Liver (tissue), 9 donors: ENCODE data around the gene KATNAL1. TPM values are rescaled to one million over a fixed set of nuclear protein-coding genes. Genes with fewer than 3 reads are reported as not detected.
"Not testable (repeated sequence)": the region's sequence is repeated elsewhere in the genome, so short reads cannot be mapped to it uniquely, and the experiment has no call there.

Source experiments
- DNase-seq: peaks from one replicate; pipeline ENCODE4 v3.0.0-alpha.2; 2017; ENCODE audit warnings: low spot score
- H3K27ac ChIP-seq, 2 donors: one replicate each; pipeline ENCODE4 v1.7.0; 2013; ENCODE audit warnings: inconsistent platforms in 2 of 2, low read length in 2 of 2, control low read depth in 1 of 2, low read depth in 1 of 2, mild to moderate bottlenecking in 1 of 2
- H3K27me3 ChIP-seq, 4 donors: one replicate each; pipeline versions ENCODE4 v1.6.1 to v1.7.0; 2013; ENCODE audit warnings: low read length in 3 of 4, inconsistent platforms in 1 of 4, mild to moderate bottlenecking in 1 of 4, moderate library complexity in 1 of 4; ENCODE audit not compliant: control insufficient read depth in 4 of 4, insufficient read depth in 4 of 4
- H3K36me3 ChIP-seq, 4 donors: one replicate each; pipeline versions ENCODE4 v1.6.1 to v1.7.0; 2013; ENCODE audit warnings: low read length in 3 of 4, mild to moderate bottlenecking in 3 of 4, low read depth in 1 of 4, moderate library complexity in 1 of 4; ENCODE audit not compliant: control insufficient read depth in 4 of 4, insufficient read depth in 3 of 4
- H3K4me1 ChIP-seq, 4 donors: one replicate each; pipeline versions ENCODE4 v1.6.1 to v1.7.0; 2013; ENCODE audit warnings: low read length in 3 of 4, mild to moderate bottlenecking in 3 of 4, moderate library complexity in 1 of 4; ENCODE audit not compliant: control insufficient read depth in 4 of 4, insufficient read depth in 4 of 4
- H3K4me3 ChIP-seq, 3 donors: one replicate each; pipeline versions ENCODE4 v1.6.1 to v1.7.0; 2013; ENCODE audit warnings: low read length in 3 of 3, control low read depth in 1 of 3, low read depth in 1 of 3, mild to moderate bottlenecking in 1 of 3
- H3K9ac ChIP-seq, 2 donors: one replicate each; pipeline ENCODE4 v1.7.0; 2013; ENCODE audit warnings: low read length in 2 of 2, mild to moderate bottlenecking in 2 of 2, moderate library complexity in 2 of 2, control low read depth in 1 of 2, low read depth in 1 of 2
- H3K9me3 ChIP-seq, 4 donors: one replicate each; pipeline versions ENCODE4 v1.6.1 to v1.7.0; 2013; ENCODE audit warnings: low read length in 3 of 4; ENCODE audit not compliant: control insufficient read depth in 4 of 4
- CTCF ChIP-seq: fragments of 150-350 bp; IDR thresholded peaks from 2 replicates; pipeline ENCODE4 v1.5.1; 2017; ENCODE audit warnings: improper control_type of control experiment, low read depth, low read length; ENCODE audit not compliant: missing input control
- EGR1 ChIP-seq, 2 donors: IDR thresholded peaks; 2 replicates each; pipeline ENCODE4 v1.6.1; 2016 to 2018; ENCODE audit warnings: antibody characterized with exemption in 2 of 2, low read depth in 2 of 2
- FOXA1 ChIP-seq: IDR thresholded peaks from 2 replicates; pipeline ENCODE4 v1.6.1; 2016; ENCODE audit warnings: antibody characterized with exemption
- FOXA2 ChIP-seq: IDR thresholded peaks from 2 replicates; pipeline ENCODE4 v1.6.1; 2016; ENCODE audit warnings: antibody characterized with exemption
- GABPA ChIP-seq, 2 donors: IDR thresholded peaks in 1 of 2; conservative IDR thresholded peaks in 1 of 2; 2 replicates each; pipeline ENCODE4 v1.6.1; 2016; ENCODE audit warnings: antibody characterized with exemption in 2 of 2, mild to moderate bottlenecking in 1 of 2, moderate library complexity in 1 of 2
- HNF4A ChIP-seq, 2 donors: conservative IDR thresholded peaks; 2 replicates each; pipeline ENCODE4 v1.6.1; 2016; ENCODE audit warnings: antibody characterized with exemption in 2 of 2, mild to moderate bottlenecking in 2 of 2
- JUND ChIP-seq, 2 donors: IDR thresholded peaks; 2 replicates each; pipeline ENCODE4 v1.6.1; 2016; ENCODE audit warnings: antibody characterized with exemption in 2 of 2
- MAX ChIP-seq: IDR thresholded peaks from 2 replicates; pipeline ENCODE4 v1.6.1; 2016; ENCODE audit warnings: antibody characterized with exemption
- NR2F2 ChIP-seq: IDR thresholded peaks from 2 replicates; pipeline ENCODE4 v1.6.1; 2016; ENCODE audit warnings: antibody characterized with exemption
- RAD21 ChIP-seq, 2 donors: IDR thresholded peaks; 2 replicates each; pipeline ENCODE4 v1.6.1; 2016; ENCODE audit warnings: antibody characterized with exemption in 2 of 2, mild to moderate bottlenecking in 2 of 2
- REST ChIP-seq: IDR thresholded peaks from 2 replicates; pipeline ENCODE4 v1.6.1; 2016; ENCODE audit warnings: antibody characterized with exemption, mild to moderate bottlenecking
- RXRA ChIP-seq, 2 donors: IDR thresholded peaks; 2 replicates each; pipeline ENCODE4 v1.6.1; 2017 to 2018; ENCODE audit warnings: antibody characterized with exemption in 2 of 2, mild to moderate bottlenecking in 1 of 2
- TAF1 ChIP-seq: conservative IDR thresholded peaks from 2 replicates; pipeline ENCODE4 v1.6.1; 2016; ENCODE audit warnings: antibody characterized with exemption, mild to moderate bottlenecking
- ZBTB33 ChIP-seq: IDR thresholded peaks from 2 replicates; pipeline ENCODE4 v1.6.1; 2016; ENCODE audit warnings: antibody characterized with exemption
- WGBS: extraction: QIAGEN DNeasy Blood & Tissue Kit; methylation state at CpG from one replicate; pipeline ENCODE4 v1.1.7; 2013; 5-methylcytosine and 5-hydroxymethylcytosine counted together
- polyA plus RNA-seq, 2 donors: library from polyadenylated mRNA; stranded (reverse) in 1 of 2; unstranded in 1 of 2; fragments of 200-250 nt in 1 of 2; fragments of >200 nt in 1 of 2; fragmentation: Nextera tagmentation in 1 of 2; extraction: Ambion mirVana in 1 of 2; gene quantifications; one replicate each; pipeline versions ENCODE4 v1.2.1 to v1.2.3, GENCODE V29; 2013 to 2015
- total RNA-seq, 2 donors: library from RNA; depleted of rRNA; stranded (reverse); fragments of >200 nt; gene quantifications; one replicate each; pipeline ENCODE4 v1.2.3, GENCODE V29; 2014
- TF ChIP-seq, protein P1 (sequence below): IDR thresholded peaks from 2 replicates; pipeline ENCODE4 v1.6.1; 2016; ENCODE audit warnings: antibody characterized with exemption
- donor health status: healthy.
- donor health status: healthy.
- donor health status: healthy.
- donor health status: healthy.
- donor health status: healthy.

KATNAL1 gene
- total and polyA plus RNA-seq, 4 donors, result 2.7 to 12.8 (median 6.0) TPM

DNA sequence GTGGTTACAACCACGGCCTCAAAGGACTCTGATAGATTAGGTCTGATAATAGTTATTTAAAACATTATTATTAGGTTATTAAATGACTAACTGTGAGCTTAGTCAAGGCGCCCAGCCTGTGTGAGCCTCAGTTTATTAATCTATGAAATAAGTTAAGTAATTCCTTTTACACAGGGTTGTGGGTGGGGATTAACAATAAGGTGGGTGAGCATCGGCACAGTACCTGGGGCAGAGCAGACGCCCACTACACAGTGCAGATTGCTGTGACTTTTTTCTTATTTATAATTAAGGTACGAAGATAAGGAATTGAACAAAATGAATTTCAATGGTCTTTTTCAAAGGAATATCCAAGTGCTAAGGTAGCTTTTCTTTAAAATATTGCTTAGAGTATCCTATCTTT is 132.2 kb downstream of the KATNAL1 start:
- 85% methylated on average over 5 of the region's 5 CpGs for WGBS
- no peaks in the 10 kb centered on the region for H3K4me1 ChIP-seq
- H3K27ac ChIP-seq, result no peak overlapping the region
- no peaks in the 10 kb centered on the region for H3K9me3 ChIP-seq
- H3K9ac ChIP-seq, result no peak overlapping the region
- TF ChIP-seq HNF4A (conservative IDR thresholded peaks at IDR 0.05), result no peak
- DNase-seq, result no peak
- H3K27me3 ChIP-seq, result no peaks in the 10 kb centered on the region
- no peaks in the 10 kb centered on the region for H3K36me3 ChIP-seq
- no peak overlapping the region for H3K4me3 ChIP-seq

- H3K36me3 ChIP-seq, H3K4me1 ChIP-seq, H3K9me3 ChIP-seq, H3K27ac ChIP-seq, H3K4me3 ChIP-seq, H3K9ac ChIP-seq, H3K27me3 ChIP-seq, DNase-seq: not testable (repeated sequence)
- 79% methylated on average over 6 of the region's 6 CpGs for WGBS
These were observed 133.1 kb downstream of the KATNAL1 start for GRCh38 chr13:30174250-30174649.

GRCh38 chr13:30173303-30173610 is 134.1 kb downstream of the KATNAL1 start:
- Histone ChIP-seq H3K27ac (no peak overlapping the region), H3K4me3 (no peak overlapping the region), H3K36me3 (no peaks in the 10 kb centered on the region), H3K9me3 (no peaks in the 10 kb centered on the region), H3K9ac (no peak overlapping the region), H3K27me3 (no peaks in the 10 kb centered on the region), H3K4me1 (no peaks in the 10 kb centered on the region)
- no peak for DNase-seq
- TF ChIP-seq EGR1 (IDR thresholded peaks at IDR 0.05; ENCODE audit: low read depth in 2 of 2), result no peak
- TF ChIP-seq TAF1, result no peak
- no peak for TF ChIP-seq RXRA (IDR thresholded peaks at IDR 0.05)
- no peak for TF ChIP-seq GABPA (IDR thresholded peaks at IDR 0.05 in 1 of 2, conservative IDR thresholded peaks at IDR 0.05 in 1 of 2)
- TF ChIP-seq NR2F2, result no peak
- TF ChIP-seq REST, result no peak
- no peak for TF ChIP-seq HNF4A (conservative IDR thresholded peaks at IDR 0.05)
- TF ChIP-seq ZBTB33, result no peak
- TF ChIP-seq, protein P1, sequence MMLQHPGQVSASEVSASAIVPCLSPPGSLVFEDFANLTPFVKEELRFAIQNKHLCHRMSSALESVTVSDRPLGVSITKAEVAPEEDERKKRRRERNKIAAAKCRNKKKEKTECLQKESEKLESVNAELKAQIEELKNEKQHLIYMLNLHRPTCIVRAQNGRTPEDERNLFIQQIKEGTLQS, result no peak
- no peak for TF ChIP-seq FOXA2
- TF ChIP-seq MAX, result no peak
- no peak for TF ChIP-seq FOXA1
- TF ChIP-seq JUND (IDR thresholded peaks at IDR 0.05), result no peak
- TF ChIP-seq CTCF, result no peak
- no peak for TF ChIP-seq RAD21 (IDR thresholded peaks at IDR 0.05)
- WGBS, result 73% methylated on average over 5 of the region's 5 CpGs
